ENCODE data around the gene GAS5.
"Not testable (repeated sequence)": the region's sequence is repeated elsewhere in the genome, so short reads cannot be mapped to it uniquely, and the experiment has no call there.

GAS5 gene

DNA sequence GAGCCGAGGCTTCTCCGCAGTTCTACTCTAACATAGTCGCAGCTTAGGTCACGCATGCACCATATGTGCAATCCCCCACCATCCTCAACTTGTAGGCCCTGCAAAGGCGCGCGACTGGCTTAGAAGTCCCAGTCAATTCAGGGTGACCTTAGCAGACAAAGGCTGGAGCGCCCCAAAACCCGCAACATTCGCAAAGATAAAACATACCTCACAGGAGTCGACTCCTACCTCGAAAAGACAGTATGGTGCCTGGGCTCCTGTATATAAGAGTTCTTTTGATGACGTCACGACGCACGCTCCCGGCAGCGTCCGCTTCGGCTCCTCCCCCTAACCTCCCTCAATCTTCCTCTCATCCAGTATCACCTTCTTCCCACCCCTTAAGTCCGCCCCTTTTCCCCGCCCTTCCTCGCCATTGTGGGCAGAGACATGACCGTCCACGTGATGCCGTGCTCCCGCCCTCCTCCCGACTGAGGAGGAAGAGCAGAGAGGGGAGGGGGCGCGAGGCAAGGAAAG lies at the start of gene GAS5:
TSS of gene GAS5 (minus strand) at position 237 of the 513 bp plus-strand sequence.
- peak; percentile 99 for DNase-seq

DNA sequence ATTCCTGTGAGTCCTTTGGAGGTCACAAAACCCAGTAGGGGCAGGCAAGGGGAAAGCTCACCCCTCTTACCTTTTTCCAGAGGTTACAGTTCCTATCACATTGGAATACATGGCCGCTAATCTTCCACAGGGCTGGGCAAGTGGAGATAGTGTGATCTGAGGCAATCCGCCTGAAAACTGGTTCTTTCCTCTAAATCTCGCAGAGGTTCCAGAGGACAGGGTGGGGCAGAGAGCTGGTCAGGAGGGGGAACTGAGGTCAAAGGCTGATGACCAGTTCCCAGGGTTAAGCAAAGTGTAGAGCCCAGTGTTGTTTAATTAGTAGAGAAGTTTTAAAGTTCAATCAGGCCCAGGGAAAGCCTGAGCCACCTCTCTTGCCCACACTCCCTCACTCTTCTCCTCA lies 49.4 kb upstream of the GAS5 start, which contains the start of gene SERPINC1:
TSS of gene SERPINC1 (minus strand) at position 179 of the 400 bp plus-strand sequence. CDS start at position 111, 68 bp downstream.
- no peak for DNase-seq

DNA sequence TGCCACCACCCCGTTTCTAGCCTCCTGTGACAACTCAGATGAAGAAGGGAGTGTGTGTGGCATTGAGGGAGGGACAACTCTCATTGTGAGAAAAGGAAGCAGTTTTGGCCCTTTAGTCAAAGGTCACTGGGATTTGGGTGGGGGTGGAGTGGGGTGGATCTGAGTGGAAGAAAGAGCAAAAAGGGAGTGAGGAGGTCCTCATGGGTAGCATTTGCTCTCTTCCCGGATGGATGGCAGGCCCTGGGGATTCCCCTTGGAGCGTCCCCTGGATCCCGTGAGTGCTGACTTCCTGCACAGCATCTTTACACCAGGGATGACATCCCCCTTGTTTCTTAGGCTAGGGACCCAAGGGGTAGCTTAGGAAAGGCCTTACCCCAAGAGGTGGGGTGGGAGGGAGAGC lies 48.9 kb upstream of the GAS5 start:
- DNase-seq, result no peak

DNA sequence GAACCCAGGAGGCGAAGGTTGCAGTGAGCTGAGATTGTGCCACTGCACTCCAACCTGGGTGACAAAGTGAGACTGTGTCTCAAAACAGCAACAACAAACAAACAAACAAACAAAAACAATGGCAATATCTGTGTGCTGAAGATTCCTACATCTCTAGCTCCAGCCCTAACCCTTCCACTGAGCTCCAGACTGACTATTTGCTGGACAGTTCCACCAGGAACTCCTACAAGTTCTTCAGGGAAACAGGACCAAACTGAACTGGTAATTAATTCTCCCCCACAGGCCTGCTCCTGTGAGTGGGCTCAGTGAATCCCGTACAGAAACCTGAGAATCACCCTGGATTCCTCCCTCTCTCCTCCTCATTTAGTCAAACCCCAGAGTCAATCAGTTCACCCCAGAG lies 47.8 kb upstream of the GAS5 start:
- DNase-seq, result no peak

- DNase-seq, result no peak
These were observed 46.6 kb upstream of the GAS5 start for GRCh38 chr1:173914366-173914871.

GRCh38 chr1:173913111-173913510 lies 45.3 kb upstream of the GAS5 start:
- no peak for DNase-seq

DNA sequence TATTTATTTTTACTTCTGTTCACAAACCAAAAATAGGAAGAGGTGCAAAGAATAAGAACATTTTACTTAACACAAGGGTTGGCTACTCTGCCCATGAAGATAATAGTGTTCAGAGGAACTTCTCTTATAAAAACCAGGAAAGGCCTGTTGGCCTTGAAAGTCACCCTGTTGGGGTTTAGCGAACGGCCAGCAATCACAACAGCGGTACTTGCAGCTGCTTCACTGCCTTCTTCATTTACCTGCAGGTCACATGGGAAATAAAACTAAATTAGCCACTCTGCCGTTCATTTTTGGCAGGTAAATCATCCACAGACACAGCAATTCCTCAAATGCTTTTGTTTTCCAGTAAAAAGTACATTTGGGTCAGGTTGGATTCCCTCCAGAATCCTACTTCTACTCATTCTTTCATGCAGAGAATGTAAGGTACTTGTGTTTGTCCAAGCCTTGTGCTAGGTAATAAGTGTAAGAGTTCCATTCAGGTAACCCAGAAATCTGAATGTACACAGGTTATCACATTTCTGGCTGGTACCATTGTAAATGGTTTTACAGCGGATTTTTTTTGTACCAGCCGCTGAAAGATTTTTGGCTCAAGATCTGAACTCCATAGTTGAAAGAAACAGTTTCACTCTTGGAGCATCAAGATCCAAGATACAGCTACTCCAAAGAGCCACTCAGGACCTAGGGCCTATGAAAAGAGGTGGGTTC lies 36.2 kb upstream of the GAS5 start:
- no peak for DNase-seq

GRCh38 chr1:173900992-173901391 lies 33.2 kb upstream of the GAS5 start:
- no peak for DNase-seq

- DNase-seq, result no peak
These were observed 32.6 kb upstream of the GAS5 start for GRCh38 chr1:173900427-173900826.

DNA sequence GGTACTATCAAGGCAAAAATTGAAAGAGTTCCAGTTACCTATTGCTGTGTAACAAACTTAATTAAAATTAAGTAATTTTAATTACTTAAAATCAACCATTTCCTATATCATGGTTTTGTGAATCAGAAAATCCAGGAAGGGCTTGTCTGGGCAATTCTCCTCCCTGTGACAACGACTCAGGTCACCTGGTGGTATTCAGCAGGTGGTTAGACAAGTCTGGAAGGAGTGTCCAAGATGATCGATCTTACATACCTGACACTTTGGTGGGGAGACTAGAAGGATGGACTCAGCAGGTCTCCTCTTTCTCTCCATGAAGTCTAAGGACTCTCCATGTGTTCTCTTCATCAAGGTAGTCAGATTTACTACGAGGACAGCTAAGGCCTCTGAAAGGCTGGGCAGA lies 26.4 kb upstream of the GAS5 start:
- no peak for DNase-seq

DNA sequence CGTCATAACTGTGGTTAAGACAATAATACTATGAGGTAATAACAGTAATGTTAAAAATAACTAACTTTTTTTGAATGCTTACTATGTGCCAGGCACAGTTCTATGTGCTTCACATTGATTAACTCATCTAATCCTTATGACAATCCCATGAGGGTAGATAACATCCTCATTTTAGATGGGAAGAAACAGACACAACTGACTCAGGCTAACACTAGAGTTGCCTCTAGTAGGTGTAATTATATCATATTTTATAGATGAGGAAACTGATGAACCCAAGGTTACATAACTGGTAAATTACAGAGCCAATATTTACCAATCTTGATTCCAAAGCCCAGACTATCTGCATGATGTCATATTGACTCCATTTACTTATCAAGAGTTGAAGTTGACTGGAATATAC lies 25.8 kb upstream of the GAS5 start:
- DNase-seq, result no peak

DNA sequence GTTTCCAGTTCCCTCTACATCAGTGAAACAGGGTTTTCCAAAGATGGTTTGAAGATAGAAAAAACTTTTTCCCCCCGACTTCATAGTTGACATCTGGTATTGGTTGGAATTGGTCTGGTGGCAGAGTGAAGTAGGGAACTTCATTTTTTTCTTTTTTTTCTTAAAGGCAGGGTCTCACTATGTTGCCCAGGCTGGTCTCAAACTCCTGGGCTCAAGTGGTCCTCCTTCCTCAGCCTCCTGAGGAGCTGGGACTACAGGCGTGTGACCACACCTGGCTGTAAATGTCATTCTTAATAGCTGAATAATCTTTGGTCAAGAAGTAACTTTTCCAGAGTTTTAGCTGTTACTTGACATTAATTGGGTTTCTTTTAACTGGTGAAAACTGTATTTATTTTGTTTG lies 22.1 kb upstream of the GAS5 start:
- DNase-seq, result no peak

DNA sequence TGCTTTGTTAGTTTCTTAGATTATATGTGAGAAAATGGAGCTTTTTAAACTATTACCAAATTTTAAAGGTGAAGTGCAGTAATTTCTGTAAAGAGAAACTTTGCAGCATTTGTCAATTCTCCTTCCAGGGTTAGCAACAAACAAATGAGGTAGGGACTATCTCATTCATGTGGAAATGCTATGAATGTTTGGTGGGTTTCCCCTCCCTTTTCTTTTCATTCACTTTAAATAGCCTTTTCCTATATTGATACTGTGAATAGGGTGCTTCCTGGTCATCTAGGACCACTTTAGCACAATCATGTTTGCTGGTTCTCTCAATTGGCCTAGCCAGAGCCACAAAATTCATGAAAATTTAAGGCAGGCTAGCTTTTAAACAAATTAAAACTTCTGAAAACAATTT lies 21.0 kb upstream of the GAS5 start:
- DNase-seq, result no peak

DNA sequence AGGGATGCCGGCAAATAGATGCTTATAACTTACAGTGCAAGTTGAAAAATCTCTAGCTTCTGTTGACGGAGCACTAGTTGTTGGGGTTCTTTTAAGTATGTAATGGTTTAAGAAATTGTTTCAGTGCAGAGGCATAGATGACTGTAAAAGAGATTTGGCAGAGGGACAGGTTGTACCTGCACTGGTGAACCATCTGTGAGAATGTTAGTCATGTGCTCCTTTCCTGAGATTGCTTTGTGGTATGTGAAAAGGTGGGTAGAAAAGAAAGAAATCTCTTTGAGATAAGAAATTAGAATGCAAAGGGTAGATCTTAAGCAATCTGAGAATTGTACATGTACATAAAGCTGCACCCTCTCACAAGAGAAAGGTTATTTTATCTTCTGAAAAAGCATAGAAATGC lies 19.8 kb upstream of the GAS5 start:
- no peak for DNase-seq

DNA sequence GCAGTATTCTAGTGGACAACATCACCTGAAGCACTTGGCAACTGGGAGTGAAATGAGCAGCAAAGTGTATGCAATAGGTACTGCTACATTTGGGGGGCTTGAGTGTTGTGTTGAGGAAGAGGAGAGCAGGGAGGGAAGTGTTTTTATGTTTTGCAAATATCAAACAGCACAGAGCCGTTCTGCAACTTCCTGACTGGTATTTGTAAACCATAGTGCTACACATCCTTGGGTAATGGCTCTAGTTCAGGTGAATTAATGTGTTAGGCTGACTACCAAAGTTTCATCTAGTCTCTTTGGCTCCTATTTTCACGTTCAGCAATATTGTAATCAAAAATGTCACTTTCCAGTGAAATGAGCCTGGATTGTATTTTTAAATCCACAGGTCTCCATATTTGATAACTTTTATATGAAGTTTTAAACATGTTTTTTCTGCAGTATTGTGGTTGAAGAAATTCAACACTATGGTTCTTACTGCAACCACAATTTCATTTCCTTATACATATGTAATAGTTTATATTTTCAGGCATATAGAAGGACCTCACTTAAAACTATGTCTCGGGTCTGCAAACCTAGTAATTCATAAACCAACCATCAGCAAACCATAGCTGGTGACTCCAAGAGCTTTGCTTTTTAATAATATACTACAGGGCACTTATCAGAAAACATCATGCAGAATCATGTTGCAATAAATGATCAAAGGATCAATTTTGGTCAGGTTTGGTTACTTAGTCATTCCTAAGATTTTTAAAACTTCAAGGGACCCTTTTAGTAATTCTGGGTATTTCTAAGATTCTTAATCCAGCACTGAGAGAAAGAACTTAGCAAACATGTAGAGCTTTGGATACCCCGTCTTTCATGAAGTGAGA lies 19.2 kb upstream of the GAS5 start:
- no peak for DNase-seq

DNA sequence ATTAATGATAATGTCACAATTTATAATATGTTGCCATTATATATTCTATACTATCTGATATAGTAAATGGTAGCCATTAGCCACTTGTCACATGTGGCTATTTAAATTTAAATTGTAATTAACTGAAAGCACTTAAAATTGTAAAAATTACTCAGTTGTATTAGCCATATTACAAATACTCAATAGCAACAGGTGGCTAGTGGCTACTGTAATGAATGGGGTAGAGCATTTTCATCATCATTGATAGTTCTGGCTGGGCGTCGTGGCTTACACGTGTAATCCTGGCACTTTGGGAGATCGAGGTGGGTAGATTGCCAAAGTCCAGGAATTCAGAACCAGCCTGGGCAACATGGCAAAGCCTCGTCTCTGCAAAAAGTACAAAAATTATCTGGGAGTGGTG lies 16.9 kb upstream of the GAS5 start:
- no peak for DNase-seq

DNA sequence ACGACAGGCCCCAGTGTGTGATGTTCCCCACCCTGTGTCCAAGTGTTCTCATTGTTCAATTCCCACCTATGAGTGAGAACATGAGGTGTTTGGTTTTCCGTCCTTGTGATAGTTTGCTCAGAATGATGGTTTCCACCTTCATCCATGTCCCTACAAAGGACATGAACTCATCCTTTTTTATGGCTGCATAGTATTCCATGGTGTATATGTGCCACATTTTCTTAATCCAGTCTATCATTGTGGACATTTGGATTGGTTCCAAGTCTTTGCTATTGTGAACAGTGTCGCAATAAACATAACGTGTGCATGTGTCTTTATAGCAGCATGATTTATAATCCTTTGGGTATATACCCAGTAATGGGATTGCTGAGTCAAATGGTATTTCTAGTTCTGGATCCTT lies 13.3 kb upstream of the GAS5 start:
- DNase-seq, result not testable (repeated sequence)

- no peak for DNase-seq
These were observed 10.5 kb upstream of the GAS5 start for GRCh38 chr1:173878251-173878650.

GRCh38 chr1:173876732-173877131 lies 8.9 kb upstream of the GAS5 start:
- no peak for DNase-seq

GRCh38 chr1:173871500-173871899 lies 3.7 kb upstream of the GAS5 start:
- DNase-seq, result no peak

GRCh38 chr1:173871091-173871490 lies 3.3 kb upstream of the GAS5 start:
- DNase-seq, result no peak

DNA sequence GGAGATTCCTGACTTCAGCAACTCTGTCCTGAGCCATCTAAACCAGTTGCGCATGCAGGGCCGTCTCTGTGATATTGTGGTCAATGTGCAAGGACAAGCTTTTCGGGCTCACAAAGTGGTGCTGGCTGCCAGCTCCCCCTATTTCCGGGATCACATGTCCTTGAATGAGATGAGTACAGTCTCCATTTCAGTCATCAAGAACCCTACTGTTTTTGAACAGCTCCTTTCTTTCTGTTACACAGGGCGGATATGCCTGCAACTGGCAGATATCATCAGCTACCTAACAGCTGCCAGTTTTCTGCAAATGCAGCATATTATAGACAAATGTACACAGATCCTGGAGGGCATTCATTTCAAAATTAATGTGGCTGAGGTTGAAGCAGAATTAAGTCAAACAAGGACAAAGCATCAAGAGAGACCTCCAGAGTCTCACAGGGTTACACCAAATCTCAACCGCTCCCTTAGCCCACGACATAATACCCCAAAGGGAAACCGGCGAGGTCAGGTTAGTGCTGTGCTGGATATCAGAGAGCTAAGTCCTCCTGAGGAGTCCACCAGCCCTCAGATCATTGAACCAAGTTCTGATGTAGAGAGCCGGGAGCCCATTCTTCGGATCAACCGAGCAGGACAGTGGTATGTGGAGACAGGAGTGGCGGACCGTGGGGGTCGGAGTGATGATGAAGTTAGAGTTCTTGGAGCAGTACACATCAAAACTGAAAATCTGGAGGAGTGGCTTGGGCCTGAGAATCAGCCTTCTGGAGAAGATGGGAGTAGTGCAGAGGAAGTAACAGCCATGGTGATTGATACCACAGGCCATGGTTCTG lies 2.7 kb upstream of the GAS5 start:
- DNase-seq, result no peak

GRCh38 chr1:173869021-173869359 lies 1.2 kb upstream of the GAS5 start:
- no peak for DNase-seq

Data from NCI-H2171 (cell line).